Measurements from ENCODE around the gene SLC39A11.

GRCh38 chr17:72924196-72924595 lies 168.3 kb downstream of the SLC39A11 start:
- TF ChIP-seq CTCF (IDR thresholded peaks at IDR 0.05) = no peak
- TF ChIP-seq POLR2A (IDR thresholded peaks at IDR 0.05) = no peak
